Measurements from ENCODE around the gene CASP4. TPM values are rescaled to one million over a fixed set of nuclear protein-coding genes. Genes with fewer than 3 reads are reported as not detected.

The CASP4 gene
- total RNA-seq, 1 experiment from 2014 or later, result 92.7 TPM

DNA sequence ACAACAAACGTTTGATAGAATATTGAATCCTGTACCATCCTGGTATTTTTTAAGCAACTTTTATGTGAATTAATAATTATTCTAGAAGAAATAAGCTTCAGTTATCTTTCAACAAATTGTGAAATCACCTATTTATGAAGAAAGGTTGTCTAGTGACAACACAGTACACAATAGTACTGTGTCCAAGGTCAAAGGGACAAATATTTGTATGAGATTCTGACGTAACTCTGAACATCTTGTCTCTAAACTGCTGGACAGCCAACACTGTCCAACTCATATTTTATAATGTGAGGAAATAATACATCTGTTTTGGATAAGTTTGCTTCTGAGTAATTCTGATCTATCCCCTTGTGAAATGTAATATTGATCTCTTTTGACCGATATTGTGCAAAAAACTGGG is 35.6 kb upstream of the CASP4 start:
- BruUV-seq (replicated peaks), result no TSS peak
- ChIA-PET CTCF (no interaction called here), POLR2A (ENCODE audit: low non-redundant PET) (no interaction called here)
- intact Hi-C loops (cut with micrococcal nuclease; ENCODE audit: unreplicated experiment), result no loop called here
- TF ChIP-seq, protein P1, sequence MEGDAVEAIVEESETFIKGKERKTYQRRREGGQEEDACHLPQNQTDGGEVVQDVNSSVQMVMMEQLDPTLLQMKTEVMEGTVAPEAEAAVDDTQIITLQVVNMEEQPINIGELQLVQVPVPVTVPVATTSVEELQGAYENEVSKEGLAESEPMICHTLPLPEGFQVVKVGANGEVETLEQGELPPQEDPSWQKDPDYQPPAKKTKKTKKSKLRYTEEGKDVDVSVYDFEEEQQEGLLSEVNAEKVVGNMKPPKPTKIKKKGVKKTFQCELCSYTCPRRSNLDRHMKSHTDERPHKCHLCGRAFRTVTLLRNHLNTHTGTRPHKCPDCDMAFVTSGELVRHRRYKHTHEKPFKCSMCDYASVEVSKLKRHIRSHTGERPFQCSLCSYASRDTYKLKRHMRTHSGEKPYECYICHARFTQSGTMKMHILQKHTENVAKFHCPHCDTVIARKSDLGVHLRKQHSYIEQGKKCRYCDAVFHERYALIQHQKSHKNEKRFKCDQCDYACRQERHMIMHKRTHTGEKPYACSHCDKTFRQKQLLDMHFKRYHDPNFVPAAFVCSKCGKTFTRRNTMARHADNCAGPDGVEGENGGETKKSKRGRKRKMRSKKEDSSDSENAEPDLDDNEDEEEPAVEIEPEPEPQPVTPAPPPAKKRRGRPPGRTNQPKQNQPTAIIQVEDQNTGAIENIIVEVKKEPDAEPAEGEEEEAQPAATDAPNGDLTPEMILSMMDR (conservative IDR thresholded peaks at IDR 0.05; ENCODE audit: low read depth, low read length), result no peak
- TF ChIP-seq EZH2 (IDR thresholded peaks at IDR 0.05; ENCODE audit: borderline replicate concordance, low read depth, low read length, poor library complexity, severe bottlenecking), result no peak
- H3K27ac ChIP-seq (ENCODE audit: low read depth, low read length, poor library complexity, severe bottlenecking), result no peak overlapping the region
- DNase-seq (ENCODE audit: low spot score), result no peak
- no peaks in the 10 kb centered on the region for H3K36me3 ChIP-seq (ENCODE audit: insufficient read depth, low read length, poor library complexity, severe bottlenecking)
- no peak overlapping the region for H3K4me3 ChIP-seq (ENCODE audit: low read depth, low read length, poor library complexity, severe bottlenecking)
- H3K4me1 ChIP-seq (ENCODE audit: insufficient read depth, low read length, poor library complexity, severe bottlenecking), result no peaks in the 10 kb centered on the region
- no peaks in the 10 kb centered on the region for H3K27me3 ChIP-seq (replicated peaks; ENCODE audit: insufficient read depth, low read depth, low read length, poor library complexity)
- H3K9me3 ChIP-seq (ENCODE audit: low read depth, low read length, poor library complexity, severe bottlenecking), result no peaks in the 10 kb centered on the region

DNA sequence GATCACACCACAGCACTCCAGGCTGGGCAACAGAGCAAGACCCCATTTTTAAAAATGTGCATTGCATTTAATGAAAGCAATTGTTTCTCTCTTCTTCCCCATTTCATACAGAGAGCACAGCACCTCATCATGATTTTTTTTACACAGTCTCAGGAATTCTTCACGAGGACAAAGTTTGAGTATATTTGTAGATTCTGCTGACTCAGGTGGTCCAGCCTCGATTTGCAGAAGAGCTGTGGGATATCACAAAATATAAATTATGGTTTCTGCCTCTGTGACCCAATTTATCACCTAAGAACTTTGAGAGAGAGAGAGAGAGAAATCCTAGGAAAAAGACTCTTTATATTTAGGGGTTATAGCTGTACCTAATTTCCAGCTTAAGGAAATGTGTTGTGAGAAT is 34.8 kb upstream of the CASP4 start:
- intact Hi-C loops (cut with micrococcal nuclease; ENCODE audit: unreplicated experiment), result no loop called here
- TF ChIP-seq, protein P1 (conservative IDR thresholded peaks at IDR 0.05; ENCODE audit: low read depth, low read length), result no peak
- TF ChIP-seq EZH2 (IDR thresholded peaks at IDR 0.05; ENCODE audit: borderline replicate concordance, low read depth, low read length, poor library complexity, severe bottlenecking), result no peak
- no TSS peak for BruUV-seq (replicated peaks)
- no peaks in the 10 kb centered on the region for H3K27me3 ChIP-seq (replicated peaks; ENCODE audit: insufficient read depth, low read depth, low read length, poor library complexity)
- no peak for DNase-seq (ENCODE audit: low spot score)
- no peaks in the 10 kb centered on the region for H3K9me3 ChIP-seq (ENCODE audit: low read depth, low read length, poor library complexity, severe bottlenecking)
- POLR2A ChIA-PET (ENCODE audit: low non-redundant PET), result no interaction called here
- no peak overlapping the region for H3K27ac ChIP-seq (ENCODE audit: low read depth, low read length, poor library complexity, severe bottlenecking)
- no peak overlapping the region for H3K4me3 ChIP-seq (ENCODE audit: low read depth, low read length, poor library complexity, severe bottlenecking)
- no peaks in the 10 kb centered on the region for H3K36me3 ChIP-seq (ENCODE audit: insufficient read depth, low read length, poor library complexity, severe bottlenecking)
- CTCF ChIA-PET, result no interaction called here
- H3K4me1 ChIP-seq (ENCODE audit: insufficient read depth, low read length, poor library complexity, severe bottlenecking), result no peaks in the 10 kb centered on the region

DNA sequence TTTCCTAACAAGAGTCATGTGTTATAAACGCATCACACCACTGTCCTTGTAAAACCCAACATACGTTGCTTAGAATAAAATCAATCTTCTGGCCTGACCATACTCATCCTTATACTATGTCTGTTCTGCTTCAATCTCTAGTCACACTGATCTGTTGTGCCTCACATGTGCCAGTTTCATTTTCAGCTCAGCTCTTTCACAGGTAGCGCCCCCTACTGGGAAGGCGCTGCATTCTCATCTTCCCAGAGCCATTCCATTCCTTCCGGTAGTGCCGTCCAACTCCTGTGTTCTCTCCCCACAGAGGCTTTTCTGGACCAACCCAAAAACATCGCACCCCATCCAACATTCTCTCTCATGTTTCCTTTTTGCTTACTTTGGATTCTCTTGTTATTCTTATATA is 32.4 kb upstream of the CASP4 start:
- Histone ChIP-seq H3K36me3 (ENCODE audit: insufficient read depth, low read length, poor library complexity, severe bottlenecking) (no peaks in the 10 kb centered on the region), H3K4me1 (ENCODE audit: insufficient read depth, low read length, poor library complexity, severe bottlenecking) (no peaks in the 10 kb centered on the region), H3K27ac (ENCODE audit: low read depth, low read length, poor library complexity, severe bottlenecking) (no peak overlapping the region), H3K4me3 (ENCODE audit: low read depth, low read length, poor library complexity, severe bottlenecking) (no peak overlapping the region), H3K27me3 (replicated peaks; ENCODE audit: insufficient read depth, low read depth, low read length, poor library complexity) (no peaks in the 10 kb centered on the region), H3K9me3 (ENCODE audit: low read depth, low read length, poor library complexity, severe bottlenecking) (no peaks in the 10 kb centered on the region)
- TF ChIP-seq, protein P1 (conservative IDR thresholded peaks at IDR 0.05; ENCODE audit: low read depth, low read length), result peak; percentile 84
- no peak for TF ChIP-seq EZH2 (IDR thresholded peaks at IDR 0.05; ENCODE audit: borderline replicate concordance, low read depth, low read length, poor library complexity, severe bottlenecking)
- peak; percentile 40 for DNase-seq (ENCODE audit: low spot score)
- CTCF ChIA-PET, result no interaction called here
- intact Hi-C loops (cut with micrococcal nuclease; ENCODE audit: unreplicated experiment), result no loop called here
- POLR2A ChIA-PET (ENCODE audit: low non-redundant PET), result no interaction called here
- no TSS peak for BruUV-seq (replicated peaks)
